Upper lobe of left lung (tissue), 4 donors: Measurements from ENCODE around the gene TLN1.

ENCODE experiments used
- CTCF ChIP-seq, 6 experiments: fragments of 450-650 bp in 4 of 6; fragments of 200-600 bp in 2 of 6; sonication (generic) in 2 of 6; IDR thresholded peaks; one replicate each; pipeline ENCODE4 v1.5.1; 2016 to 2019; ENCODE audit warnings: antibody characterized with exemption in 6 of 6
- EP300 ChIP-seq, 4 donors: sonication (generic); formaldehyde crosslinking; IDR thresholded peaks; one replicate each; pipeline ENCODE4 v1.5.1; 2017; ENCODE audit warnings: antibody characterized with exemption in 4 of 4, control low read depth in 2 of 4
- POLR2A ChIP-seq, 4 donors: fragments of 450-650 bp; IDR thresholded peaks; one replicate each; pipeline ENCODE4 v1.5.1; 2016 to 2017; ENCODE audit warnings: antibody characterized with exemption in 4 of 4, mild to moderate bottlenecking in 2 of 4

DNA sequence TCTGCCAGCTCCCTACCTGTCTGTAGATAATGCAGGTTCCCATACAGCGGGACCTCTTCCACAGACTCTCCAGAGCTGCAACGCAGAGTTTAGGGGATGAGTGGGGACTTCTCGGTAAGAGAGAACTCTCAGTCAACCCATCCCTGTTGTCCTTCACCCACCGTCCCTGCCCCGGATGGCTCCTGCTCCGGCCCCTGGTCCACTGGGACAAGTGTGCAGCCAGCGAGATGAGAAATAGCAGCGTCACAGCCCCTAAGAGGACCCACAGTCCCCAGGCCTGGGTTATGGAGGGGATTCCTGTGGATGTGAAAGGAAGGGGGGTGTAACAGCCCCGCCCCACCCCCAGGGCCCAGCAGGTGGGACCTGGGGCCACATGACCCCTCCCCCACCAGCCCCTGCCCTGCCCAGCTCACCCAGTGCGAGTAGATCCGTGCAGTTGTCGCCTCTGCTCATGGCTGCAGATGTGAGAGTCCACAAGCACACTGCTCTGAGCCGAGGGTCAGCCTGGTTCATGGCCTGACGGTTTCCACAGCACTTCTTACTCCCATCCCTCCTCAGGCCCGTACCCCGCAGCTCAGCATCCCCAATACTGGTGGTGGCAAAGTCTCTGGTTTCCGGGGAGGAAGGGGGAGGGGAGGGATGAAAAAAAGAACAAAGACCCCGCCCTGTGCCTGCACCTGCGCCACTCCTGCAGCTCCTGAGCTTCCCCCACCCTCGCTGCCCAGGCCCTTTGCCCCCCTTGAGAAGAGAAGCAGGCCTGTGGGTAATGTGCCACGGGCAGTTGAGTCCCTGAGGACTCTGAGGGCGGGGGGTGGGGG, 81.4 kb downstream of the TLN1 start, which contains the start of gene SIT1:
- TF ChIP-seq CTCF (IDR thresholded peaks at IDR 0.05) (no peak), POLR2A (IDR thresholded peaks at IDR 0.05) (no peak), EP300 (IDR thresholded peaks at IDR 0.05) (no peak)
